ENCODE measurements around the gene GRB10. TPM values are rescaled to one million over a fixed set of nuclear protein-coding genes. Genes with fewer than 3 reads are reported as not detected.

Gene GRB10
- total RNA-seq, 2 experiments from 2014 or later, result 8.4 to 9.9 TPM

GRCh38 chr7:50674896-50675835 lies 107.5 kb downstream of the GRB10 start:
- Mint-ChIP-seq H3K9me3 (no peaks in the 10 kb centered on the region), H3K36me3 (no peaks in the 10 kb centered on the region), H3K27ac (no peak overlapping the region), H3K4me1 (ENCODE audit: low read depth) (no peaks in the 10 kb centered on the region), H3K4me3 (no peak overlapping the region), H3K27me3 (no peaks in the 10 kb centered on the region)
- no peak for DNase-seq
- POLR2A ChIA-PET, result no interaction called here
- CTCF ChIA-PET, result interaction anchor here (0.7 to 9.1 kb wide), 7 partner anchors 12 to 583 kb away, joined by 3 to 130 read pairs (median 3); no protein-coding TSS in a partner anchor
- intact Hi-C loops (cut with micrococcal nuclease), result no loop called here

DNA sequence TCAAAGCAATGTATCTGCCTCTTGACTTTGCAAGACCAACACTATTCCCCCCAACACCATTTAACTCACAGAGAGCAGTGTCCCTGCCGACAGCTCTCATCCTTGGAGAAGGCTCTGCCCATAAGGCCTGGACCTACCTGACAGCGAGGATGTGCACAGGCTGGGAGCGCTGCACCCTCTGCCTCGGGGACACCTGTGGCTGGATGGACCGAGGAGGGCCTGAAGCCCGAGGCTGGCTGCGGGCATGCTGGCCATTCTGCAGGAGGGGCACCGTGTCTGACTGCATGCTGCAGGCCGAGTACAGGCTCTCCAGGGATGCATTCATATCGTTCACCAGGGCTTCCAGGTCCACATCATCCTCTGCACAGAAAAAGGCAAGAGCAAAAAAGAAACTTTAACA lies 108.4 kb downstream of the GRB10 start:
- no peak overlapping the region for H3K4me3 Mint-ChIP-seq
- H3K27me3 Mint-ChIP-seq, result no peaks in the 10 kb centered on the region
- H3K4me1 Mint-ChIP-seq (ENCODE audit: low read depth), result no peaks in the 10 kb centered on the region
- H3K9me3 Mint-ChIP-seq, result no peaks in the 10 kb centered on the region
- CTCF ChIA-PET, result interaction anchor here (9.1 kb wide), 1 partner anchor 206 kb away, joined by 130 read pairs; no protein-coding TSS in a partner anchor
- intact Hi-C loops (cut with micrococcal nuclease), result no loop called here
- no peaks in the 10 kb centered on the region for H3K36me3 Mint-ChIP-seq
- DNase-seq, result no peak
- no peak overlapping the region for H3K27ac Mint-ChIP-seq
- POLR2A ChIA-PET, result no interaction called here

DNA sequence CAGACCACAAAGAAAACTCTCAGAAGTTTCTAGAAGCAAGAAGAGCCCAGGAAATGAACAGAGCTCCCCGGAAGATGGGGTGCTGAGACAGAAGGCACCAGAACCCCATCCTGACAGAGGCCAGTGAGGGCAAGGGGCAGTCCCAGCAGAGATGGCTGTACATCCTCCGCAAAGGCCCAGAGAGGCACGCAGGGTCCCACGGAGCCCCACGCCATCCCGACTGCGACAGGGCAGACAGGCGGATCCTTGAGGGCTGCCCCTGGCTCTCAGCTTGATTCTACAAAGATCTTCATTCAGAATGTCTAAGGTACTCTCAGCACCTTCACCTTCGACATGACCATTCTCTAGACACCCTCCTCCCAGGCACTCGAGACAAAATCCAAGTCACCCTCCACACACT lies 109.6 kb downstream of the GRB10 start:
- Mint-ChIP-seq H3K27ac (no peak overlapping the region), H3K27me3 (no peaks in the 10 kb centered on the region), H3K36me3 (peaks cover 2% of the 10 kb centered on the region), H3K4me3 (no peak overlapping the region), H3K9me3 (no peaks in the 10 kb centered on the region), H3K4me1 (ENCODE audit: low read depth) (no peaks in the 10 kb centered on the region)
- intact Hi-C loops (cut with micrococcal nuclease), result no loop called here
- DNase-seq, result no peak
- ChIA-PET POLR2A (no interaction called here), CTCF (interaction anchor here (1.8 kb wide), 1 partner anchor 204 kb away, joined by 6 read pairs; no protein-coding TSS in a partner anchor)

DNA sequence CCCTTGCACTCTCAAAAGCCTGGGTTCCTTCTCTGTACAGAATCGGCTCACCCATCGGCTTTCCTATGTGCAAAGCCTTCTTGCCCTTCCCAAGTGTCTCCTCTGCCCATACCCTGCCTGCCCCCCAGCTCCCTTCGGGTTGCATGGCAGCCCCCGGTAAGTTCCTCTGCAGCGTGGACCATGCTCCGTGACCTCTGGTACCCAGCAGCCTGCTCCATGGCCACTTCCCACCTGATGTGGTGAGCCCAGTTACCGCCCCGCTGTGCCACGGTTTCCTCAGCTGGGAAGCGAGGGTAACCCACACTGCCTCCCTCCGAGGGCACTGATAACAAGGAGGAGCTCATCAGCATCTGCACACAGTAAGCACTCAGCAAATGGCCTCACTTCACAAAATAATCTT lies 110.7 kb downstream of the GRB10 start:
- POLR2A ChIA-PET, result no interaction called here
- intact Hi-C loops (cut with micrococcal nuclease), result no loop called here
- H3K9me3 Mint-ChIP-seq, result no peaks in the 10 kb centered on the region
- H3K27me3 Mint-ChIP-seq, result no peaks in the 10 kb centered on the region
- H3K36me3 Mint-ChIP-seq, result peaks cover 2% of the 10 kb centered on the region
- CTCF ChIA-PET, result interaction anchor here (1.8 kb wide), 1 partner anchor 203 kb away, joined by 6 read pairs; no protein-coding TSS in a partner anchor
- no peaks in the 10 kb centered on the region for H3K4me1 Mint-ChIP-seq (ENCODE audit: low read depth)
- no peak for DNase-seq
- H3K27ac Mint-ChIP-seq, result no peak overlapping the region
- no peak overlapping the region for H3K4me3 Mint-ChIP-seq

- intact Hi-C loops (cut with micrococcal nuclease), result no loop called here
- peaks cover 2% of the 10 kb centered on the region for H3K36me3 Mint-ChIP-seq
Measured at GRCh38 chr7:50671386-50671785, 111.3 kb downstream of the GRB10 start.

DNA sequence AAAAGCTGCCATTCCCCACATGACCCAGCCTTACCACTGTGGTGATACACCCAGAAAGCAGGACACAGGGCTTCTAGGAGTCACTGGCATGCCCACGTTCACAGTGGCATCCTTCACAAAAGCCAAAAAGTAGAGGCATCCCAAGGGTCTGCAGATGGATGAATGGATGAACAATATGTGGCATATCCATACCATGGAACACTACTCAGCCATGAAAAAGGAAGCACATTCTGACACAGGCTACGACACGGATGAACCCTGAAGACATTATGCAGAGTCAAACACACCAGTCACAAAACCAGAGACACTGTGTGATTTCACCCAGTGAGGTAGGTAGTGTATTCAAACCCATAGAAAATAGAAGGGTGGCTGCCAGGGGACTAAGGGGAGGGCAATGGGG lies 112.8 kb downstream of the GRB10 start:
- H3K36me3 Mint-ChIP-seq, result peaks cover 2% of the 10 kb centered on the region
- H3K27ac Mint-ChIP-seq, result no peak overlapping the region
- intact Hi-C loops (cut with micrococcal nuclease), result loop anchor here (10.0 kb wide), 1 partner anchor 325 kb away; no protein-coding TSS in a partner anchor
- DNase-seq, result no peak
- POLR2A ChIA-PET, result no interaction called here
- no peaks in the 10 kb centered on the region for H3K9me3 Mint-ChIP-seq
- CTCF ChIA-PET, result no interaction called here
- peaks cover 12% of the 10 kb centered on the region for H3K4me1 Mint-ChIP-seq (ENCODE audit: low read depth)
- H3K27me3 Mint-ChIP-seq, result no peaks in the 10 kb centered on the region
- no peak overlapping the region for H3K4me3 Mint-ChIP-seq

More at GRCh38 chr7:50671386-50671785, 111.3 kb downstream of the GRB10 start:
- no peaks in the 10 kb centered on the region for H3K9me3 Mint-ChIP-seq
- no peak overlapping the region for H3K27ac Mint-ChIP-seq
- CTCF ChIA-PET, result no interaction called here
- H3K4me1 Mint-ChIP-seq (ENCODE audit: low read depth), result no peaks in the 10 kb centered on the region
- POLR2A ChIA-PET, result no interaction called here
- H3K27me3 Mint-ChIP-seq, result no peaks in the 10 kb centered on the region
- no peak overlapping the region for H3K4me3 Mint-ChIP-seq
- no peak for DNase-seq

DNA sequence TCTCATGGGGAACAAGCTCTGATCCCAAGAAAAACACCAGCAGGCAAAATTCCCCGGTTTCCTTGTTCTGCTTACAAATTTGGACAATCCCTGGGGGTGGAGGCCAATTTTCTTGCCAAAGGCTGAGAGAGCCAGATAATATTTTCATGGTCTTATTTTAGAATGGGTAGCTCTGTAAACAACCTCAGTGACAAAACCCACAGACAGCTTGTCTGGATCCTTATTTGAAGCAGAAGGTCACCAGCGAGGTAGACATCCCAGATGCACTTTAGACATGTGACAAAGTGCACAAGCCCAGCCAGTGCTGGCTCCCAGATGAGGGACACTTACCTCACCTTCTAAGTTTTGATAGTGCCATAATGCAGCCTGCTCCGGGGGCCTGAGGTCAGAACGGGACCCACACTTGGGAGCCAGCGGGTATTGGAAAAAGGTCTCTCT lies 114.9 kb downstream of the GRB10 start:
- no peaks in the 10 kb centered on the region for H3K27me3 Mint-ChIP-seq
- CTCF ChIA-PET, result interaction anchor here (0.7 to 1.1 kb wide), 2 partner anchors 10 to 35 kb away, joined by 3 read pairs; no protein-coding TSS in a partner anchor

DNA sequence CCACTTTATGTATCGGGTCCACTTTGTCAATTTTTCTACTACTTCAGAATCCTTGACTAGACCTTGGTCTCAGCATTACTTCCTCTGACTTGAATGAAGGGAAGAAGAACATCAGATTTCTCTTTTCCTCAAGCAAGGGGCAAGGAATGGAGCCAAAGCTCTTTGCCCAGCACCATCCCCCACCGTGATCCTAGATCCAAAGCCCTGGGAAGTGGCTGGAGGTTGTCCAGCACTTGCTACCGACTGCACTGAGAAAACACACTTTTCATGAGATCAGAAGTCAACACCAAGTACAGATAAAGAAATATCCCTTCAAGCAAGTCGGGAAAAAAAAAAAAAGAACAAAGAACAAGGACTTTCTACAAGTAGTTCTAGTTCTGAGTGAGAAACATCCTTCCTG lies 115.4 kb downstream of the GRB10 start:
- Mint-ChIP-seq H3K36me3 (peaks cover 2% of the 10 kb centered on the region), H3K4me1 (ENCODE audit: low read depth) (peaks cover 38% of the 10 kb centered on the region), H3K4me3 (no peak overlapping the region), H3K9me3 (no peaks in the 10 kb centered on the region), H3K27ac (no peak overlapping the region), H3K27me3 (no peaks in the 10 kb centered on the region)
- ChIA-PET CTCF (interaction anchor here (0.7 to 1.1 kb wide), 2 partner anchors 10 to 35 kb away, joined by 3 read pairs; no protein-coding TSS in a partner anchor), POLR2A (no interaction called here)
- DNase-seq, result no peak
- intact Hi-C loops (cut with micrococcal nuclease), result loop anchor here (10.0 kb wide), 1 partner anchor 323 kb away; no protein-coding TSS in a partner anchor

More for the DNA sequence above, 114.9 kb downstream of the GRB10 start:
- POLR2A ChIA-PET, result no interaction called here
- no peak for DNase-seq
- no peak overlapping the region for H3K4me3 Mint-ChIP-seq
- peaks cover 2% of the 10 kb centered on the region for H3K36me3 Mint-ChIP-seq
- peaks cover 33% of the 10 kb centered on the region for H3K4me1 Mint-ChIP-seq (ENCODE audit: low read depth)
- intact Hi-C loops (cut with micrococcal nuclease), result loop anchor here (10.0 kb wide), 1 partner anchor 323 kb away; no protein-coding TSS in a partner anchor
- H3K27ac Mint-ChIP-seq, result no peak overlapping the region
- H3K9me3 Mint-ChIP-seq, result no peaks in the 10 kb centered on the region

DNA sequence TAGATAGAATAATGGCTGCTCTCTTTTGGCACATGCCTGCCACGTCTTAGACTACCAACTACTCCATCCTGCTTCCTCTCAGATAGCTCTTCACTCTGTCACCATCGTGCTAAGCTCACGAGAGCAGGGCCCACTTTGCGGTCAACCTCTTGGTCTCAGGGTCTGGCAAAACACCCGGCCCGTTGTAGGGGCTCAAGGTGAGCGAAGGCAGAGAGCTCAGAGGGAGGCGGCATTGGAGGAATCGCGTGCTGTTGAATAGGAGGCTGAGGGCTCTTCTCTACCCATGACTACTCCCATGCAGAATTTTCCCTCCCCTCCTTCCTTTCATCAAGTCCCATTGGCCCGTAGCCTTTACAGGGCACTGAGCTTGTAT lies 116.6 kb downstream of the GRB10 start:
- H3K27ac Mint-ChIP-seq, result no peak overlapping the region
- peaks cover 50% of the 10 kb centered on the region for H3K4me1 Mint-ChIP-seq (ENCODE audit: low read depth)
- H3K36me3 Mint-ChIP-seq, result peaks cover 2% of the 10 kb centered on the region
- H3K9me3 Mint-ChIP-seq, result no peaks in the 10 kb centered on the region
- no peak for DNase-seq
- H3K27me3 Mint-ChIP-seq, result no peaks in the 10 kb centered on the region
- ChIA-PET CTCF (interaction anchor here (1.1 to 1.8 kb wide), 4 partner anchors 14 to 574 kb away, joined by 3 to 7 read pairs (median 4); no protein-coding TSS in a partner anchor), POLR2A (no interaction called here)
- no peak overlapping the region for H3K4me3 Mint-ChIP-seq
- intact Hi-C loops (cut with micrococcal nuclease), result loop anchor here (10.0 kb wide), 1 partner anchor 321 kb away; no protein-coding TSS in a partner anchor

- intact Hi-C loops (cut with micrococcal nuclease), result loop anchor here (2.0 to 10.0 kb wide), 4 partner anchors 33 to 321 kb away; no protein-coding TSS in a partner anchor
- ChIA-PET CTCF (interaction anchor here (1.1 to 1.8 kb wide), 4 partner anchors 14 to 573 kb away, joined by 3 to 7 read pairs (median 4); no protein-coding TSS in a partner anchor), POLR2A (no interaction called here)
- Mint-ChIP-seq H3K27me3 (no peaks in the 10 kb centered on the region), H3K4me3 (no peak overlapping the region), H3K36me3 (peaks cover 2% of the 10 kb centered on the region), H3K4me1 (ENCODE audit: low read depth) (peaks cover 56% of the 10 kb centered on the region), H3K9me3 (no peaks in the 10 kb centered on the region), H3K27ac (no peak overlapping the region)
- DNase-seq, result no peak
Measured at GRCh38 chr7:50665403-50666123, 117.1 kb downstream of the GRB10 start.

DNA sequence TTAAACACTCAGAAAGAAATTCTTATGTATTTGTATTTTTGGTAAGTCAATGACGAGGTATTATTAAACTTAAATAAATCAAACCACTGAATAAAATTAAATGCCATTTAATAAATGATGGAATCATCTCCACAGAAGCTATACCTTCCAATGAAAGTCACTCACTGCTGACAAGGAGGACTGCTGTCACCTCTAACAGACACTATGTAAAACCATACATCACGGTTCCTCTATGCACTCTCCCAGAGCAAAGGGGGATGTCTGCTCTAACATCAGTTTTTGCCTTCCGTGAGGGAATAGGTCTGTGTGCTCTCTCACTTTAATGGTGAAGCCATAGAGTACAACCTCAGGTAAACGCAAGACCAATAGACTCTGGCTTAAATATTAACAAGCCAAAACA lies 117.8 kb downstream of the GRB10 start:
- peaks cover 2% of the 10 kb centered on the region for H3K27me3 Mint-ChIP-seq
- peaks cover 62% of the 10 kb centered on the region for H3K4me1 Mint-ChIP-seq (ENCODE audit: low read depth)
- ChIA-PET POLR2A (no interaction called here), CTCF (interaction anchor here (1.8 kb wide), 1 partner anchor 572 kb away, joined by 4 read pairs; no protein-coding TSS in a partner anchor)
- H3K9me3 Mint-ChIP-seq, result no peaks in the 10 kb centered on the region
- H3K36me3 Mint-ChIP-seq, result peaks cover 2% of the 10 kb centered on the region
- DNase-seq, result no peak
- H3K27ac Mint-ChIP-seq, result no peak overlapping the region
- intact Hi-C loops (cut with micrococcal nuclease), result loop anchor here (1.0 to 10.0 kb wide), 12 partner anchors 32 to 573 kb away; partner anchors contain the start of gene ZPBP
- no peak overlapping the region for H3K4me3 Mint-ChIP-seq
